OCI-LY7 (cell line): ENCODE results near the gene MCM5. TPM values are rescaled to one million over a fixed set of nuclear protein-coding genes. Genes with fewer than 3 reads are reported as not detected.

Source experiments
- BruUV-seq: library from RNA; stranded (reverse); fragments of 400-500 nt; replicated peaks from 2 replicates; lab custom pipeline; 2021; lab: Mats Ljungman, UMichigan
- CTCF ChIA-PET: fragments of 300-600 bp; sonication (Branson Sonifier 250); formaldehyde crosslinking; loops from one replicate; lab custom pipeline; 2022; ENCODE audit warnings: antibody characterized with exemption; ENCODE audit not compliant: unreplicated experiment; lab: Charles Lee
- POLR2A ChIA-PET: fragments of 300-600 bp; sonication (Branson Sonifier 250); formaldehyde crosslinking; loops from one replicate; lab custom pipeline; 2022; ENCODE audit warnings: antibody characterized with exemption; lab: Charles Lee
- DNase-seq: peaks from one replicate; pipeline ENCODE4 v3.0.0-alpha.2; 2015; ENCODE audit warnings: low spot score
- H2AFZ ChIP-seq: fragments of 200-600 bp; sonication (generic), shearing (Covaris generic); 2 replicates; pipeline ENCODE4 v1.6.1; 2014; ENCODE audit warnings: mild to moderate bottlenecking, antibody characterized with exemption, low read length, moderate library complexity
- H3K27ac ChIP-seq: fragments of 200-600 bp; sonication (generic); 2 replicates; pipeline ENCODE4 v1.5.1; 2014; ENCODE audit warnings: mixed run types, low read depth, mild to moderate bottlenecking, moderate library complexity, low read length, inconsistent platforms; ENCODE audit not compliant: poor library complexity, severe bottlenecking
- H3K36me3 ChIP-seq: fragments of 200-600 bp; sonication (generic); 2 replicates; pipeline ENCODE4 v1.6.1; 2014; ENCODE audit warnings: mild to moderate bottlenecking, antibody characterized with exemption, low read length, moderate library complexity, mixed read lengths; ENCODE audit not compliant: insufficient read depth
- H3K4me1 ChIP-seq: fragments of 200-600 bp; sonication (generic); 2 replicates; pipeline ENCODE4 v1.5.1; 2014; ENCODE audit warnings: mild to moderate bottlenecking, low read length; ENCODE audit not compliant: insufficient read depth, poor library complexity, severe bottlenecking
- H3K4me2 ChIP-seq: fragments of 200-600 bp; sonication (generic); 2 replicates; pipeline ENCODE4 v1.6.1; 2014; ENCODE audit warnings: mild to moderate bottlenecking, low read length
- H3K4me3 ChIP-seq: fragments of 200-600 bp; sonication (generic); 2 replicates; pipeline ENCODE4 v1.5.1; 2014; ENCODE audit warnings: mild to moderate bottlenecking, low read depth, low read length; ENCODE audit not compliant: poor library complexity, severe bottlenecking
- H3K79me2 ChIP-seq: fragments of 200-600 bp; sonication (generic); 2 replicates; pipeline ENCODE4 v1.6.1; 2016; ENCODE audit warnings: low read depth, mild to moderate bottlenecking, low read length, moderate library complexity, mixed read lengths; ENCODE audit not compliant: insufficient read depth
- H3K9me2 ChIP-seq: fragments of 200-600 bp; sonication (generic); 2 replicates; pipeline ENCODE4 v1.6.1; 2016; ENCODE audit warnings: mild to moderate bottlenecking, low read length, mixed read lengths; ENCODE audit not compliant: insufficient read depth
- H3K9me3 ChIP-seq: fragments of 200-600 bp; sonication (generic); 2 replicates; pipeline ENCODE4 v1.6.1; 2014; ENCODE audit warnings: mild to moderate bottlenecking, mixed run types, low read length, mixed read lengths
- H4K20me1 ChIP-seq: fragments of 200-600 bp; sonication (generic); 2 replicates; pipeline ENCODE4 v1.6.1; 2014; ENCODE audit warnings: mild to moderate bottlenecking, antibody characterized with exemption, low read length, moderate library complexity, mixed read lengths; ENCODE audit not compliant: insufficient read depth
- CTCF ChIP-seq: fragments of 200-600 bp; sonication (generic); conservative IDR thresholded peaks from 2 replicates; pipeline ENCODE4 v1.5.1; 2014; ENCODE audit warnings: mild to moderate bottlenecking, antibody characterized with exemption, low read length, moderate library complexity, mixed read lengths
- EZH2phosphoT487 ChIP-seq: fragments of 200-600 bp; sonication (generic); IDR thresholded peaks from 2 replicates; pipeline ENCODE4 v1.6.1; 2018; ENCODE audit warnings: low read depth, borderline replicate concordance, mild to moderate bottlenecking, mixed run types, antibody characterized with exemption, low read length, moderate library complexity, mixed read lengths
- intact Hi-C: fragments of 100-400 bp; cut with micrococcal nuclease; formaldehyde crosslinking; loops from one replicate; pipeline ENCODE4 v1.10.0; 2022; ENCODE audit not compliant: unreplicated experiment
- total RNA-seq, 2 experiments: library from RNA; depleted of rRNA in 1 of 2; stranded (reverse); fragments of >200 nt in 1 of 2; shearing (Covaris generic) in 1 of 2; gene quantifications; 2 replicates each; pipeline ENCODE4 v1.2.3, GENCODE V29; 2014 to 2022

The MCM5 gene
- total RNA-seq, 2 experiments from 2014 or later: 242 to 360 TPM

DNA sequence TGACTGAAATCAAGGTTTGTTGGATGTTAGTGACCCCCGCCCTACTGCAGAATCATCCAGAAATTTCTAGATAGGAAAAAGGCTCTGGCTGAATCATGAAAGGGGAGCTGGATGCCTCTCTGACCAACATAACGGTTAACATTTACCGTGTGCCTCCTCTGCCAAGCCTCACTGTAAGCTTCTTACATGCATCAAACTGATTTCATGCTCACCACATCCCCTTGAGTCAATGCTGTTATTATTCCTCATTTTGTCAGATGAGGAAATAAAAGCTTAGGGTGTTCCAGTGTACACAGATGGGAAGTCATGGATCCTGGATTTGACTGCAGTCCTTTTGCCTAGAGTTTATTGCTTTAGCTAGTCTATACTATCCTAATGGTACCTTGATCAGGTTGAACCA is 24.9 kb upstream of the MCM5 start:
- Histone ChIP-seq H3K4me2 (no peak overlapping the region), H2AFZ (no peak overlapping the region), H3K79me2 (no peaks in the 10 kb centered on the region), H3K4me3 (no peak overlapping the region), H3K9me2 (no peaks in the 10 kb centered on the region), H3K27ac (no peak overlapping the region), H3K9me3 (no peaks in the 10 kb centered on the region), H4K20me1 (no peaks in the 10 kb centered on the region), H3K4me1 (peaks cover 33% of the 10 kb centered on the region), H3K36me3 (no peaks in the 10 kb centered on the region)
- no peak for DNase-seq
- ChIA-PET POLR2A (no interaction called here), CTCF (no interaction called here)
- intact Hi-C loops: no loop called here
- BruUV-seq: no TSS peak
- TF ChIP-seq EZH2phosphoT487 (no peak), CTCF (no peak)

GRCh38 chr22:35375526-35375925 is 24.4 kb upstream of the MCM5 start:
- ChIA-PET POLR2A (interaction anchor here (0.7 to 1.1 kb wide), 2 partner anchors 17 to 45 kb away, joined by 3 read pairs; no protein-coding TSS in a partner anchor), CTCF (no interaction called here)

More at GRCh38 chr22:35375526-35375925, 24.4 kb upstream of the MCM5 start:
- Histone ChIP-seq H3K4me3 (no peak overlapping the region), H4K20me1 (no peaks in the 10 kb centered on the region), H3K79me2 (no peaks in the 10 kb centered on the region), H3K4me1 (peaks cover 36% of the 10 kb centered on the region), H3K9me2 (no peaks in the 10 kb centered on the region), H2AFZ (no peak overlapping the region), H3K36me3 (no peaks in the 10 kb centered on the region), H3K4me2 (no peak overlapping the region), H3K9me3 (no peaks in the 10 kb centered on the region), H3K27ac (no peak overlapping the region)
- BruUV-seq: no TSS peak
- no peak for DNase-seq
- TF ChIP-seq EZH2phosphoT487 (no peak), CTCF (no peak)
- intact Hi-C loops: no loop called here
